Cardiac fibroblast (primary cell): ENCODE data around the gene SUCNR1.
A peak's percentile ranks its signal among the peaks of the same experiment; 100 is the strongest.

Experiments
- DNase-seq, 2 donors: peaks; one replicate each; pipeline versions ENCODE4 v3.0.0 to v3.0.0-alpha.2; 2010; ENCODE audit warnings: low read depth in 2 of 2
- H3K4me3 ChIP-seq, 2 donors: replicated peaks in 1 of 2; 1 replicate in 1 of 2; 2 replicates in 1 of 2; pipeline ENCODE4 v1.5.1; 2011; ENCODE audit warnings: low read depth in 2 of 2, low read length in 2 of 2, mild to moderate bottlenecking in 2 of 2, moderate library complexity in 1 of 2
- CTCF ChIP-seq: IDR thresholded peaks from one replicate; pipeline ENCODE4 v1.5.1; 2011; ENCODE audit warnings: low read depth, mild to moderate bottlenecking, low read length, inconsistent platforms

SUCNR1 gene

GRCh38 chr3:151873398-151873797 lies at the start of gene SUCNR1:
Gene SUCNR1, plus strand, starts transcription at chr3:151873643. Its CDS starts 6,250 bp downstream, at chr3:151879893.
- H3K4me3 ChIP-seq: no peak within 1 kb of the TSS
- no peak for TF ChIP-seq CTCF
- no peak for DNase-seq

GRCh38 chr3:151827816-151828215 lies 45.6 kb upstream of the SUCNR1 start:
- no peak for TF ChIP-seq CTCF
- no peak for DNase-seq

GRCh38 chr3:151835751-151836525 lies 37.5 kb upstream of the SUCNR1 start:
- H3K4me3 ChIP-seq: no peak overlapping the region
- TF ChIP-seq CTCF: no peak
- peak; percentile 65 to 66 for DNase-seq

More at GRCh38 chr3:151827816-151828215, 45.6 kb upstream of the SUCNR1 start:
- H3K4me3 ChIP-seq: no peak overlapping the region

GRCh38 chr3:151837057-151837456 lies 36.4 kb upstream of the SUCNR1 start:
- DNase-seq: peak; percentile 61 to 85
- TF ChIP-seq CTCF: no peak
- no peak overlapping the region for H3K4me3 ChIP-seq

- TF ChIP-seq CTCF: peak; percentile 69
- peak; percentile 94 for DNase-seq
- peak overlapping the region in 1 of 2 donors; percentile 15 for H3K4me3 ChIP-seq
These were observed 34.7 kb upstream of the SUCNR1 start for GRCh38 chr3:151838574-151839312.

- no peak for TF ChIP-seq CTCF
- no peak for DNase-seq
- no peak overlapping the region for H3K4me3 ChIP-seq
These were observed 34.2 kb upstream of the SUCNR1 start for GRCh38 chr3:151839313-151839631.
